LNCaP clone FGC (cell line): Measurements from ENCODE around the gene CCDC40.

ENCODE experiments used
- DNase-seq: peaks from one replicate; pipeline ENCODE4 v3.0.0-alpha.2; 2011; ENCODE audit warnings: low read depth
- H3K4me3 ChIP-seq: 2 replicates; pipeline ENCODE4 v1.5.1; 2011; ENCODE audit warnings: mild to moderate bottlenecking, low read depth, low read length, control low read depth
- CTCF ChIP-seq: IDR thresholded peaks from 2 replicates; pipeline ENCODE4 v1.5.1; 2012; ENCODE audit warnings: mild to moderate bottlenecking; ENCODE audit not compliant: control insufficient read depth, insufficient read depth; ENCODE audit errors: extremely low read depth

The CCDC40 gene

GRCh38 chr17:80105762-80106161 is 69.3 kb downstream of the CCDC40 start:
- TF ChIP-seq CTCF: no peak
- H3K4me3 ChIP-seq: no peak overlapping the region
- no peak for DNase-seq

GRCh38 chr17:80106176-80106575 is 69.7 kb downstream of the CCDC40 start:
- H3K4me3 ChIP-seq: no peak overlapping the region
- TF ChIP-seq CTCF: no peak
- DNase-seq: no peak

GRCh38 chr17:80106751-80107150 is 70.3 kb downstream of the CCDC40 start:
- DNase-seq: no peak
- H3K4me3 ChIP-seq: no peak overlapping the region
- TF ChIP-seq CTCF: no peak

GRCh38 chr17:80107231-80108021 is 71.0 kb downstream of the CCDC40 start:
- no peak overlapping the region for H3K4me3 ChIP-seq
- TF ChIP-seq CTCF: no peak
- DNase-seq: no peak

- DNase-seq: no peak
- no peak overlapping the region for H3K4me3 ChIP-seq
- no peak for TF ChIP-seq CTCF
These were observed 71.9 kb downstream of the CCDC40 start for GRCh38 chr17:80108036-80108971.

- TF ChIP-seq CTCF: no peak
- no peak for DNase-seq
- H3K4me3 ChIP-seq: no peak overlapping the region
These were observed 72.7 kb downstream of the CCDC40 start for GRCh38 chr17:80109066-80109660.
